Panc1 (cell line): ENCODE measurements around the gene MICAL2. TPM values are rescaled to one million over a fixed set of nuclear protein-coding genes. Genes with fewer than 3 reads are reported as not detected.

ENCODE experiments used
- ATAC-seq: fragments of 200-7000 bp; cut with Tn5 transposase; 2 replicates; pipeline ENCODE4 v1.9.1; 2020; ENCODE audit warnings: mild to moderate bottlenecking, moderate library complexity
- BruUV-seq: library from RNA; stranded (reverse); fragments of 400-500 nt; replicated peaks from 2 replicates; lab custom pipeline; 2021; lab: Mats Ljungman, UMichigan
- CTCF ChIA-PET: fragments of 300-600 bp; sonication (Branson Sonifier 250); formaldehyde crosslinking; loops from one replicate; lab custom pipeline; 2022; ENCODE audit warnings: antibody characterized with exemption; lab: Charles Lee
- POLR2A ChIA-PET: fragments of 300-600 bp; sonication (Branson Sonifier 250); formaldehyde crosslinking; loops from one replicate; lab custom pipeline; 2022; ENCODE audit warnings: antibody characterized with exemption; lab: Charles Lee
- DNase-seq: peaks from one replicate; pipeline ENCODE4 v3.0.0-alpha.2; 2010; ENCODE audit warnings: low read depth, low spot score
- H3K27ac ChIP-seq: 2 replicates; pipeline ENCODE4 v1.5.1; 2011; ENCODE audit warnings: mild to moderate bottlenecking, low read length, inconsistent platforms
- H3K27me3 ChIP-seq: fragments of 200-500 bp; sonication (Bioruptor generic); 2 replicates; pipeline ENCODE4 v1.6.0; 2014; ENCODE audit warnings: low read length, inconsistent platforms; ENCODE audit not compliant: control insufficient read depth, insufficient read depth
- H3K36me3 ChIP-seq: fragments of 200-500 bp; sonication (Bioruptor generic); 2 replicates; pipeline ENCODE4 v1.5.1; 2014; ENCODE audit warnings: inconsistent platforms, mild to moderate bottlenecking, low read length, moderate library complexity; ENCODE audit not compliant: control insufficient read depth, insufficient read depth
- H3K4me1 ChIP-seq: 2 replicates; pipeline ENCODE4 v1.5.1; 2011; ENCODE audit warnings: inconsistent platforms, mild to moderate bottlenecking, low read length, moderate library complexity; ENCODE audit not compliant: control insufficient read depth, insufficient read depth
- H3K4me3 ChIP-seq, 2 experiments: 2 replicates each; pipeline ENCODE4 v1.5.1; 2011 to 2012; ENCODE audit warnings: low read depth in 2 of 2, low read length in 2 of 2, mild to moderate bottlenecking in 2 of 2, inconsistent platforms in 1 of 2, moderate library complexity in 1 of 2
- H3K9me3 ChIP-seq: fragments of 200-500 bp; sonication (Bioruptor generic); 2 replicates; pipeline ENCODE4 v1.5.1; 2014; ENCODE audit warnings: low read depth, mild to moderate bottlenecking, inconsistent platforms, low read length, moderate library complexity; ENCODE audit not compliant: control insufficient read depth, insufficient read depth
- CTCF ChIP-seq: fragments of 450-650 bp; IDR thresholded peaks from 2 replicates; pipeline ENCODE4 v1.5.1; 2017; ENCODE audit warnings: mild to moderate bottlenecking
- POLR2AphosphoS5 ChIP-seq: IDR thresholded peaks from 2 replicates; pipeline ENCODE4 v1.6.1; 2012; ENCODE audit warnings: mild to moderate bottlenecking, low read depth, low read length, moderate library complexity
- SIN3A ChIP-seq: IDR thresholded peaks from 2 replicates; pipeline ENCODE4 v1.6.1; 2012; ENCODE audit warnings: low read depth, mild to moderate bottlenecking, low read length, moderate library complexity, borderline replicate concordance; ENCODE audit not compliant: insufficient read depth
- TCF7L2 ChIP-seq: IDR thresholded peaks from 2 replicates; pipeline ENCODE4 v1.6.1; 2011; ENCODE audit warnings: mild to moderate bottlenecking, low read depth, low read length, inconsistent platforms
- in situ Hi-C: cut with HindIII; loops from 2 replicates; pipeline ENCODE4 v1.10.0; 2016; ENCODE audit warnings: low sequenced_read_pairs, low pct_unique_long_range_greater_than_20kb
- intact Hi-C: fragments of 100-400 bp; cut with micrococcal nuclease; formaldehyde crosslinking; loops from one replicate; pipeline ENCODE4 v1.10.0; 2022; ENCODE audit not compliant: unreplicated experiment
- total RNA-seq: library from RNA; stranded (reverse); gene quantifications from one replicate; pipeline ENCODE4 v1.2.1, GENCODE V29; 2021; ENCODE audit not compliant: unreplicated experiment
- TF ChIP-seq, protein P1 (sequence below), 2 experiments: IDR thresholded peaks; 2 replicates each; pipeline ENCODE4 v1.6.1; 2011 to 2012; ENCODE audit warnings: low read depth in 2 of 2, control low read depth in 1 of 2, low read length in 1 of 2, mild to moderate bottlenecking in 1 of 2, moderate library complexity in 1 of 2; ENCODE audit not compliant: insufficient read depth in 1 of 2

The MICAL2 gene
- total RNA-seq, 1 experiment from 2014 or later: 199 TPM

DNA sequence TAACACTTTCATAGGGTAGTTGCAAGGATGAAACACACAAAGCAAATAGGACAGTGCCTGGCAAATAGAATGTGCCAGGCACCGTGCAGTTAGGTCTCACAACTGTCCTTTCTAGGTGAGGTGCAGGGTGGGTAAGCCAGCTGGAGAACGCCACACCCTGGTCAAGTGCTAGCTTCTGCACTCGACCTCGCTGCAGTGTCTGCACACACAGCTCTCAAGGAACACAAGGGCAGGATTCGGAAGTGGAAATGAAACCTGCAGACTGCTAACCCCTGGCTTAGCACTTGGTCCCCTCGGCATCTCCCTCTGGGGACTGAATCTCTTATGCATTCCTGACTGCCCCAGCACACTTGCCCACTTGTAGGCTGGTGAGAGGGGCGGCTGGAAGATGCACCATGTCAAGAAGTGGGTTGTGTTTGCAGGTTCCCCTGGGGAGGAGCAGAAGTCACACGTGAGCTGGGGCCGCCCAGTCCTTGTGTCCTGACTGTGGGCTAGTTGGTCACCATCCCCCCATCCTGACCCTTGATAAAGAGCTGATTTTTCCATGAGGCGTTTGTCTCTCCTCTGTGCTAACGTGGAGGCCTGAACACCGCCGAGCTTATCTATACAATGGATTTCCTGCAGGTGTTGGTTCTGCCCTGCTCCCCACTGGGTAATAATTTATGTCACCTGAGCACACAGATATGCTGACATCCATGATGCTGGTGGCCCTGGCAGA lies 89.0 kb downstream of the MICAL2 start:
- Histone ChIP-seq H3K4me1 (peaks cover 25% of the 10 kb centered on the region), H3K27me3 (no peaks in the 10 kb centered on the region), H3K27ac (peak overlapping the region; percentile 59), H3K36me3 (no peaks in the 10 kb centered on the region), H3K9me3 (no peaks in the 10 kb centered on the region), H3K4me3 (no peak overlapping the region)
- no peak for DNase-seq
- ATAC-seq: no peak
- in situ Hi-C loops: no loop called here
- ChIA-PET POLR2A (interaction anchor here (0.6 kb wide), 1 partner anchor 108 kb away, joined by 3 read pairs; no protein-coding TSS in a partner anchor), CTCF (no interaction called here)
- TF ChIP-seq, protein P1, sequence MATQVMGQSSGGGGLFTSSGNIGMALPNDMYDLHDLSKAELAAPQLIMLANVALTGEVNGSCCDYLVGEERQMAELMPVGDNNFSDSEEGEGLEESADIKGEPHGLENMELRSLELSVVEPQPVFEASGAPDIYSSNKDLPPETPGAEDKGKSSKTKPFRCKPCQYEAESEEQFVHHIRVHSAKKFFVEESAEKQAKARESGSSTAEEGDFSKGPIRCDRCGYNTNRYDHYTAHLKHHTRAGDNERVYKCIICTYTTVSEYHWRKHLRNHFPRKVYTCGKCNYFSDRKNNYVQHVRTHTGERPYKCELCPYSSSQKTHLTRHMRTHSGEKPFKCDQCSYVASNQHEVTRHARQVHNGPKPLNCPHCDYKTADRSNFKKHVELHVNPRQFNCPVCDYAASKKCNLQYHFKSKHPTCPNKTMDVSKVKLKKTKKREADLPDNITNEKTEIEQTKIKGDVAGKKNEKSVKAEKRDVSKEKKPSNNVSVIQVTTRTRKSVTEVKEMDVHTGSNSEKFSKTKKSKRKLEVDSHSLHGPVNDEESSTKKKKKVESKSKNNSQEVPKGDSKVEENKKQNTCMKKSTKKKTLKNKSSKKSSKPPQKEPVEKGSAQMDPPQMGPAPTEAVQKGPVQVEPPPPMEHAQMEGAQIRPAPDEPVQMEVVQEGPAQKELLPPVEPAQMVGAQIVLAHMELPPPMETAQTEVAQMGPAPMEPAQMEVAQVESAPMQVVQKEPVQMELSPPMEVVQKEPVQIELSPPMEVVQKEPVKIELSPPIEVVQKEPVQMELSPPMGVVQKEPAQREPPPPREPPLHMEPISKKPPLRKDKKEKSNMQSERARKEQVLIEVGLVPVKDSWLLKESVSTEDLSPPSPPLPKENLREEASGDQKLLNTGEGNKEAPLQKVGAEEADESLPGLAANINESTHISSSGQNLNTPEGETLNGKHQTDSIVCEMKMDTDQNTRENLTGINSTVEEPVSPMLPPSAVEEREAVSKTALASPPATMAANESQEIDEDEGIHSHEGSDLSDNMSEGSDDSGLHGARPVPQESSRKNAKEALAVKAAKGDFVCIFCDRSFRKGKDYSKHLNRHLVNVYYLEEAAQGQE (IDR thresholded peaks at IDR 0.05; ENCODE audit: insufficient read depth in 1 of 2, low read depth in 2 of 2, low read length in 1 of 2): no peak
- TF ChIP-seq SIN3A (no peak), TCF7L2 (no peak), POLR2AphosphoS5 (no peak), CTCF (no peak)
- BruUV-seq: no TSS peak
- intact Hi-C loops: no loop called here

DNA sequence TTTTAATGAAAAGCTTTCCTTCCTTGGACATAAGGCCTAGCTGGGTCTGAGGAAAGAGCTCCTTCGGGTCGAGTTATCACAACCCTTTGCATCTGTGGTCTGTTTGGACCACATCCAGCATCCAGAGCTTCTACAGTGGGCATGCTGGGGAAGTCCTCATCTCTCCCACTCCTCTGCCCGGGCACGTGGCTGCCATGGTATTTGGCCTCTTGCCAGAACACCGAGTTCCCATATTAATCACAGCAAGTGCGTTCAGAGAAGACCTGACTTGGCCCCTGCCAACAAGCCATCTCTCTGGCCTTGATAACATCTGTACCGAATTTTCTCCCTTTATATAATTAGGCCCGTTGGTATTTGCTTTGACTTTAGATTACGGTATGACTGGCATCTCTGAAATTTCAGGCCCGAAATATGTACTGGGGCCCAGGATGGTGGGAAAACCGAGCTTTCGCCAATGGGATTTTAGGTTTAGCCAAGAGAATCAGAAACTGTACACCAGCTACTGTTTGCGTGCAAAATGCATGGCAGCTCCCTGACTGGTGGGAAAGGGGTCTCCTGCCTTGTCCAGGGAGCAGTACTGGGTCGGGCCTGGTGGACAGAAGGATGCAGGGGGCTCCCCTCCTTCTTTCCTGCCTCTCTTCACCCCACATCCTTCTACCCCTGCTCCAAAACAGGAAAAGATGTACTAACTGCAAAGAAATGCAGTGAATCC lies 90.0 kb downstream of the MICAL2 start:
- H3K9me3 ChIP-seq: no peaks in the 10 kb centered on the region
- intact Hi-C loops (no loop called here), in situ Hi-C loops (no loop called here)
- POLR2A ChIA-PET: interaction anchor here (0.6 kb wide), 1 partner anchor 435 kb away, joined by 5 read pairs; no protein-coding TSS in a partner anchor
- H3K4me1 ChIP-seq: peaks cover 25% of the 10 kb centered on the region
- ATAC-seq: 0 out of 2 replicates have a peak, but pooled peaks have one; percentile 27
- TF ChIP-seq, protein P1 (IDR thresholded peaks at IDR 0.05; ENCODE audit: insufficient read depth in 1 of 2, low read depth in 2 of 2, low read length in 1 of 2): no peak
- no peak for TF ChIP-seq TCF7L2
- no peak for TF ChIP-seq POLR2AphosphoS5
- no peak for TF ChIP-seq CTCF
- no peak for TF ChIP-seq SIN3A
- no TSS peak for BruUV-seq
- no peaks in the 10 kb centered on the region for H3K36me3 ChIP-seq
- CTCF ChIA-PET: no interaction called here
- H3K27me3 ChIP-seq: no peaks in the 10 kb centered on the region
- no peak for DNase-seq
- H3K27ac ChIP-seq: peak overlapping the region; percentile 59
- no peak overlapping the region for H3K4me3 ChIP-seq
